ENCODE measurements around the gene DENND1A. TPM values are rescaled to one million over a fixed set of nuclear protein-coding genes. Genes with fewer than 3 reads are reported as not detected.

The DENND1A gene
- total and polyA plus RNA-seq, 2 experiments from 2014 or later: 13.1 to 28.7 TPM

- no peak for ATAC-seq
- Histone ChIP-seq H3K4me1 (ENCODE audit: insufficient read depth) (no peaks in the 10 kb centered on the region), H3K36me3 (ENCODE audit: insufficient read depth) (no peaks in the 10 kb centered on the region), H4K20me1 (replicated peaks; ENCODE audit: insufficient read depth) (no peaks in the 10 kb centered on the region), H2AFZ (0 out of 2 replicates have a peak overlapping the region, but pooled peaks have one; percentile 18), H3K27me3 (ENCODE audit: insufficient read depth) (no peaks in the 10 kb centered on the region), H3K4me3 (no peak overlapping the region), H3K9me2 (ENCODE audit: insufficient read depth) (peaks cover 4% of the 10 kb centered on the region; the same call in 1 of the 2 replicates), H3K4me2 (no peak overlapping the region), H3F3A (replicated peaks; ENCODE audit: low read depth) (no peaks in the 10 kb centered on the region), H3K27ac (ENCODE audit: low read depth) (no peak overlapping the region), H3K79me2 (replicated peaks; ENCODE audit: insufficient read depth) (no peaks in the 10 kb centered on the region)
- peaks cover 10% of the 10 kb centered on the region for H3K27me3 Mint-ChIP-seq (ENCODE audit: insufficient read depth, low read depth, poor library complexity)
- no peaks in the 10 kb centered on the region for H3K36me3 Mint-ChIP-seq (ENCODE audit: low read depth)
- no peak overlapping the region for H3K4me3 Mint-ChIP-seq
- H3K9me3 Mint-ChIP-seq: no peaks in the 10 kb centered on the region; the same call in 2 of the 3 replicates
- DNase-seq (ENCODE audit: low spot score): no peak
- H3K27ac Mint-ChIP-seq: no peak overlapping the region
- TF ChIP-seq ZNF114 (CRISPR knock-in tag; IDR thresholded peaks at IDR 0.05) (no peak), JUNB (IDR thresholded peaks at IDR 0.05; ENCODE audit: unreplicated experiment) (no peak), CREB1 (CRISPR knock-in tag; IDR thresholded peaks at IDR 0.05; ENCODE audit: low read depth) (no peak), EZH2phosphoT487 (IDR thresholded peaks at IDR 0.05; ENCODE audit: unreplicated experiment) (no peak)
- peaks cover 17% of the 10 kb centered on the region for H3K4me1 Mint-ChIP-seq
Measured at GRCh38 chr9:123964761-123965160, 34.8 kb upstream of the DENND1A start.

GRCh38 chr9:123960965-123961364 lies 31.0 kb upstream of the DENND1A start:
- H3K9me2 ChIP-seq (ENCODE audit: insufficient read depth): no peaks in the 10 kb centered on the region
- no peak overlapping the region for H2AFZ ChIP-seq
- H3K4me3 Mint-ChIP-seq: no peak overlapping the region
- H3K4me3 ChIP-seq: no peak overlapping the region
- no peaks in the 10 kb centered on the region for H3K9me3 Mint-ChIP-seq
- H3F3A ChIP-seq (replicated peaks; ENCODE audit: low read depth): no peaks in the 10 kb centered on the region
- TF ChIP-seq, protein P1, sequence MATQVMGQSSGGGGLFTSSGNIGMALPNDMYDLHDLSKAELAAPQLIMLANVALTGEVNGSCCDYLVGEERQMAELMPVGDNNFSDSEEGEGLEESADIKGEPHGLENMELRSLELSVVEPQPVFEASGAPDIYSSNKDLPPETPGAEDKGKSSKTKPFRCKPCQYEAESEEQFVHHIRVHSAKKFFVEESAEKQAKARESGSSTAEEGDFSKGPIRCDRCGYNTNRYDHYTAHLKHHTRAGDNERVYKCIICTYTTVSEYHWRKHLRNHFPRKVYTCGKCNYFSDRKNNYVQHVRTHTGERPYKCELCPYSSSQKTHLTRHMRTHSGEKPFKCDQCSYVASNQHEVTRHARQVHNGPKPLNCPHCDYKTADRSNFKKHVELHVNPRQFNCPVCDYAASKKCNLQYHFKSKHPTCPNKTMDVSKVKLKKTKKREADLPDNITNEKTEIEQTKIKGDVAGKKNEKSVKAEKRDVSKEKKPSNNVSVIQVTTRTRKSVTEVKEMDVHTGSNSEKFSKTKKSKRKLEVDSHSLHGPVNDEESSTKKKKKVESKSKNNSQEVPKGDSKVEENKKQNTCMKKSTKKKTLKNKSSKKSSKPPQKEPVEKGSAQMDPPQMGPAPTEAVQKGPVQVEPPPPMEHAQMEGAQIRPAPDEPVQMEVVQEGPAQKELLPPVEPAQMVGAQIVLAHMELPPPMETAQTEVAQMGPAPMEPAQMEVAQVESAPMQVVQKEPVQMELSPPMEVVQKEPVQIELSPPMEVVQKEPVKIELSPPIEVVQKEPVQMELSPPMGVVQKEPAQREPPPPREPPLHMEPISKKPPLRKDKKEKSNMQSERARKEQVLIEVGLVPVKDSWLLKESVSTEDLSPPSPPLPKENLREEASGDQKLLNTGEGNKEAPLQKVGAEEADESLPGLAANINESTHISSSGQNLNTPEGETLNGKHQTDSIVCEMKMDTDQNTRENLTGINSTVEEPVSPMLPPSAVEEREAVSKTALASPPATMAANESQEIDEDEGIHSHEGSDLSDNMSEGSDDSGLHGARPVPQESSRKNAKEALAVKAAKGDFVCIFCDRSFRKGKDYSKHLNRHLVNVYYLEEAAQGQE (IDR thresholded peaks at IDR 0.05; ENCODE audit: unreplicated experiment): no peak
- TF ChIP-seq, protein P2, sequence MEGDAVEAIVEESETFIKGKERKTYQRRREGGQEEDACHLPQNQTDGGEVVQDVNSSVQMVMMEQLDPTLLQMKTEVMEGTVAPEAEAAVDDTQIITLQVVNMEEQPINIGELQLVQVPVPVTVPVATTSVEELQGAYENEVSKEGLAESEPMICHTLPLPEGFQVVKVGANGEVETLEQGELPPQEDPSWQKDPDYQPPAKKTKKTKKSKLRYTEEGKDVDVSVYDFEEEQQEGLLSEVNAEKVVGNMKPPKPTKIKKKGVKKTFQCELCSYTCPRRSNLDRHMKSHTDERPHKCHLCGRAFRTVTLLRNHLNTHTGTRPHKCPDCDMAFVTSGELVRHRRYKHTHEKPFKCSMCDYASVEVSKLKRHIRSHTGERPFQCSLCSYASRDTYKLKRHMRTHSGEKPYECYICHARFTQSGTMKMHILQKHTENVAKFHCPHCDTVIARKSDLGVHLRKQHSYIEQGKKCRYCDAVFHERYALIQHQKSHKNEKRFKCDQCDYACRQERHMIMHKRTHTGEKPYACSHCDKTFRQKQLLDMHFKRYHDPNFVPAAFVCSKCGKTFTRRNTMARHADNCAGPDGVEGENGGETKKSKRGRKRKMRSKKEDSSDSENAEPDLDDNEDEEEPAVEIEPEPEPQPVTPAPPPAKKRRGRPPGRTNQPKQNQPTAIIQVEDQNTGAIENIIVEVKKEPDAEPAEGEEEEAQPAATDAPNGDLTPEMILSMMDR (conservative IDR thresholded peaks at IDR 0.05; ENCODE audit: low read depth in 2 of 2): peak in 1 of 2 experiments; percentile 44; a peak in 2 of 4 replicates
- no peaks in the 10 kb centered on the region for H3K36me3 Mint-ChIP-seq (ENCODE audit: low read depth)
- H3K79me2 ChIP-seq (replicated peaks; ENCODE audit: insufficient read depth): no peaks in the 10 kb centered on the region
- H3K4me1 Mint-ChIP-seq: peaks cover 11% of the 10 kb centered on the region
- no peaks in the 10 kb centered on the region for H3K4me1 ChIP-seq (ENCODE audit: insufficient read depth)
- no peaks in the 10 kb centered on the region for H3K36me3 ChIP-seq (ENCODE audit: insufficient read depth)
- H4K20me1 ChIP-seq (replicated peaks; ENCODE audit: insufficient read depth): no peaks in the 10 kb centered on the region
- H3K4me2 ChIP-seq: no peak overlapping the region
- peak; percentile 62 for ATAC-seq
- no peak overlapping the region for H3K27ac Mint-ChIP-seq
- no peaks in the 10 kb centered on the region for H3K27me3 ChIP-seq (ENCODE audit: insufficient read depth)
- peak; percentile 32 for DNase-seq (ENCODE audit: low spot score)
- peaks cover 10% of the 10 kb centered on the region for H3K27me3 Mint-ChIP-seq (ENCODE audit: insufficient read depth, low read depth, poor library complexity)
- no peak overlapping the region for H3K27ac ChIP-seq (ENCODE audit: low read depth)
